NCI-H2171 treated with DMSO at 0.1 percent for 48 hours (cell line): ENCODE measurements around the gene TMPRSS11D.

Experiments used
- DNase-seq: peaks from one replicate; lab custom pipeline; 2025; lab: John Stamatoyannopoulos, UW

The TMPRSS11D gene, protein sequence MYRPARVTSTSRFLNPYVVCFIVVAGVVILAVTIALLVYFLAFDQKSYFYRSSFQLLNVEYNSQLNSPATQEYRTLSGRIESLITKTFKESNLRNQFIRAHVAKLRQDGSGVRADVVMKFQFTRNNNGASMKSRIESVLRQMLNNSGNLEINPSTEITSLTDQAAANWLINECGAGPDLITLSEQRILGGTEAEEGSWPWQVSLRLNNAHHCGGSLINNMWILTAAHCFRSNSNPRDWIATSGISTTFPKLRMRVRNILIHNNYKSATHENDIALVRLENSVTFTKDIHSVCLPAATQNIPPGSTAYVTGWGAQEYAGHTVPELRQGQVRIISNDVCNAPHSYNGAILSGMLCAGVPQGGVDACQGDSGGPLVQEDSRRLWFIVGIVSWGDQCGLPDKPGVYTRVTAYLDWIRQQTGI

DNA sequence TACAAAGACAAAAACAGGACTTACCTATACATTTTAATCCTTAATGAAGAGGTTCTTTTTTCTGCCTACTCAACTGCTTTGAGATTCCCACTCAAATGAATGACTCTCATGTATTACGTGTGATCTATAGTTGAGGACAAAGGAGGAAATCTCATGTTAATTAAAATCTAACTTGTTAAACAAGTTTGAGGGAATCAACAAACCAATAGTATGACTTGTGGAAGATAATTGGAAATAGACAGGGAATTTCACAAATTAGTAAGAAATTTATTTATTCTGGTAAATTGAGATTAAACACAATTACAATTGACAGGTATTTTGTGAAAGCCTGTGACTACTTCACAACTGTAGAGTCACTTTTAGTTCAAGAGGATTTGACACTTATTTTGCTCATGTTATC, at the start of gene TMPRSS11D:
TMPRSS11D (minus strand) TSS at position 101 of the 400 bp plus-strand sequence; CDS start at position 32, 69 bp downstream.
- DNase-seq: no peak

DNA sequence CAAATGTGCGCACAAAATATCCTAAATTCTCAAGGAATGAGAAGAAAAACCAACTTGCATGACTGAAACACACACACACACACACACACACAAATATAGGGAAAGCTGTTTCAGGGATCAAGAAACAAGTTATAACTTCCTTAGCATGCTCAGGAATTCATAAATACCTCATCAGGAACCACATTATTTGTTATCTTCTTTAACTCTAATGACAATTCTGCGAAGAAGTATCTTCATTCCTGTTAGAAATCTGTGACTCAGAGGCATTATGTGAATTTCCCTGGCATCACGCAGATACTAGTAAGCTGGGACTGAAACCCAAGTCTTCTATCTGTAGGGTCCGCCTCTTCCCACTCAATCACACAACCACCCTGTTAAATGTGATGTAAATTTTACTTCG, 49.2 kb upstream of the TMPRSS11D start:
- no peak for DNase-seq

DNA sequence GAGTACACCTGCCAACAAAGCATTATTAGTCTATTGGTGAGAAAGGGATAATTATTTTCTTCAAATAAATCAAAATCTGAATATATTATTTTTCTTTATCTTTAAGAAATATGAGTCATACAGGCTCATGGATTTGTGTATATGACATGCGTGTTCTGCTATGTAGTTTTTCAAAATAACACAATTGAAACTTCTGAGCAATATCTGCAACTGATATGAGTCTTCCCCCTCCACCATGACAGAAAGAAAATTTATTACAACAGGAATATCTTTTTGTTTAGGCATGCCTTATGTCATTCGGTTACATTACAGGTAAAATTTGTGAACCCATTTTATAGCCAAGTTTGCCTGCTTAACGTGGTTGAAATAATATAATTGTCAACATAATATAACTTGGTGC, 47.5 kb upstream of the TMPRSS11D start:
- DNase-seq: no peak

DNA sequence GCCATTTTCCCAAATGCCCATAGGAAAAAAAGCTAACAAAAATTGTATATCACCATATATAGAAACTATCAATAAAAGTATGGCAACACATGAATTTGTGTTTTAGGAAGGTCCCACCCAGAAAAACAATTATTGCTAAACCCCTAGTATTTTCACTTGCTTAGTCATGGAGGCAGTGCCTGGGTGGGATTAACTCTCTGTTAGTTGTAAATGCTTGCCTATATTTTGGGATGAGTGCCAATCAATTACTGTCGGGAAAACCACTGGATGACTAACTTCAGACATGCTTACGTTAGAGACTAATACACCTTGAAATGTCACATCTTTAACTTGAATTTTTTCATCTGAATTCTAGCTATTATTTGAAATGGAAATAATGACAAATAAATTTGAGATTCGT, 45.6 kb upstream of the TMPRSS11D start:
- DNase-seq: no peak

DNA sequence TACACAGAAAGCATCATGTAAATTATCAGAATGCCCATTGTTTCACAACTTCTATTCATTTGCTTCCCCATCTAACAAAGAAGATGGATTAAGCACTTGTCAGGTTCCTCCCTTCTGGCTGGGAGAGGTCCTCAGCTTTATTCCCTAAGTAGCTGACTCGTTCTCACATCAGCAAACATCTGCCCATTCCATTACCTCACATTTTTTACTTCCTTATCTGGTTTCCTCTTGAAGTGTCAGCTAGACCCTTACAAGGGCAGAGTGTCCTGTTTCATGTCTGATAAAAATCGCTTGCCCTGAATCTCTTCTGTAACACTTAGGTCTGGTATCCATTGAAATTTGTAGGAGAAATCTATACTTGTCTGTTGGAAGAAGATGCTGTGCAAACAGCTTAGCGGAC, 44.7 kb upstream of the TMPRSS11D start:
- DNase-seq: no peak

DNA sequence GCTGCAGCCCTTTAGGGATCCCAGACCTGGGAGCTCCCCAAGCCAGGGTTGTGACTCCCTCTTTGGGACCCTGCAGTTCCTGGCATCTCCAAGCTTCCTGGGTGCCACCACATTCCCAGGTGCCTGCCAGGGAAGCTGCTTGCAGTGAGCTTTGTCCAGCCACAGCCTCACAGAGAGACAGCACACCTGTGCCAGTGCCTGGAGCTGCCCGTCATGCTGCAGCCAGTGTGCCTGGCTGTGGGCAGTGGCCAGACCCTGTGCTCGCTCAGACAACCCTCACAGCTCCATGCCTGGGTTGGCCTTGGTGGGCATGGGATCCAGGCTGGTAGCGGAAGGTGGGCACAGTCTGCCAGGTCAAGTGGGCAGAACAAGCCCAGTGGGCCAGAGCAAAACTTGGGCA, 43.4 kb upstream of the TMPRSS11D start:
- DNase-seq: no peak

DNA sequence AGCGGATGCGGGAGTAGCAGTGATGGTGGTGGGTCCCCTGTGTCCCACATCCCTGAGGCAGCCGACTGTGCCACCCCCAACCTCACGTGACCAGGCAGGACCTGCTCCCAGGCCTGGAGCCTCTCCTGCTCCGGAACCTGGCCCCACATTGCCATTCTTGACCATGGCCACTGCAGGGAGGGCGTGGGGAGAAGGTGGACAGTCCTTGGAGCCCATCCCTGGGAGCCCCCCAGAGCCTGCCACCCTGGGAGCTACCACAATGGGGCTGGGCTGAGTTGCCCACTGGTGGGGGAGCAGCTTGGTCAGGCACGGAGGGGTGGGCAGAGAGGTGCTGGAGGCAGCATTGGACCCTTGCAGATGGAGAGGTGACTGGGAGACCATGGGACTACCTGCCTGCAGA, 42.7 kb upstream of the TMPRSS11D start:
- no peak for DNase-seq

DNA sequence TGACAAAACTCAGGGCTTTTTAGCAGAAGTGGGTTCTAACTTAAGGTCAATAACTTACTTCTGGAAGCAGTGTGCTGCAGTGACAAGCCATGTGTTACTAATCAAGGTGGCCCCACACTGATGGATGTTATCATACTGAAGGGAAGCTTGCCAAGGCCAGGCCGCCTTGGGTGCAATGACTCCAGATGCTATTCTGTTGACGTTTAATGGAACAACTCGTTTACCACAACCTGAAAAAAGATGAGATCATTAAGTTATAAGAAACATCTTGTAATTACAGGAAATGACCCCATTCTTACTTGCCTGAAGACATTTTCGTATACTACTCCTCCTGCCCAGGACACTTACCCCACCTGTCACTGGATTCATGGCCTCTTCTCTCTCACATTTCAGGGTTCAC, 38.9 kb upstream of the TMPRSS11D start:
- DNase-seq: no peak

DNA sequence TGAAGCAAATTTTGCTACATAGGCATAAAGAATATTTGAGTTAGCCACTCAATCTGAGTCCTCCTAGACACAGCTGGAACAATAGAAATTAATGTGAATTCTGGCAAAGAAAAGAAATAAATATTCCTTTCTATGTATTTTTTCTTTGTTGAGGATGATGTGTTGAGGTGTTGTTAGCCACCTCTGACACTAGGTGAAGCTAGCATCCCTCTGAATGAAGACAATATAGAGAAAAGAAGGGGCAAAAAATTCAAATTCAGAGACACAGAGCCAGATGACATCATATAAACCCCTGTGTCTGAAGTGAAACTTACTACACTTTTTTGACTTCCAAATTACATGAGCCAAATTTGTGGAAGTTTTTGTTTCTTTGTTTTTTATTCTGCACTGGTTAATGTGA, 34.6 kb upstream of the TMPRSS11D start:
- DNase-seq: no peak

DNA sequence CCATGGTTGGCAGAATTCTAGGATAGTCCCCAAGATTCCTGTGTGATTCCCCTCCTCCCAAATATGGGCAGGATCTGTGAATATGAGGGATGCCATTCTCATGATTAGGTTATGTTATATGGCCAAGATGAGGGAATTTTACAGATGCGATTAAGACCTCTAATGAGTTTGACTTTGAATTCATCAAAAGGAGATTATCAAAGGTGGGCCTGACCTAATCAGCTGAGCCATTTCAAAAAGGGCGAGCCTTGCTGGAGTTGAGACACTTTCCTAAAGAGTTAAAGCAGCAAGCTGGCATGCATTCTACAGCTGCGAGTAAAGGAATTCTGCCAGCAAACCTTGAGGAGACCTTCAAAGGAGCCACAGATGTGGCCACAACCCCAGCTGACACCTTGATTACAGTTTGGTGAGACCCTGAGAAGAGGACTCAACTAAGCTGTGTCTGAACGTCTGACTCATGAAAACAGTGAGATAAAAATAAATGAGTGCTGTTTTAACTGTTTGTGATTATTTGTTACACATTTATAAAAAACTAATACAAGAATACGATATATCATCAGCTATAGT, 31.7 kb upstream of the TMPRSS11D start:
- no peak for DNase-seq

DNA sequence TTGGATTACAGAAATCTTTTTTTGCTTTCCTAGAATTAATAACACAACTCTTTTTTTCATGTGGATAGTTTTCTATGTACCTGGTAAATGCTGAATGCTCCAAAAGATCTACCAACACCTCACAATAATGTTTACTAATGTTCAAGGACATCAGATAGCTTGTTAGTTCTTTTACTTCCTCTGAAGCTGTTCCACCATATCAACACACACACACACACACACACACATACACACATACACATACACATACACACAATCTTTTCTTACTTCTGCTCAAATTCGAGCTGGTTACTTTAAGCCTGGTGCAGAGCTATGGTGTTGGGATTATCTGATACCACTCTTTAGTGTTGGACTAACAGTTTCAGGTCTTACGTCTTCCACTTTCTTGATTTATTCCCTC, 28.3 kb upstream of the TMPRSS11D start:
- no peak for DNase-seq

DNA sequence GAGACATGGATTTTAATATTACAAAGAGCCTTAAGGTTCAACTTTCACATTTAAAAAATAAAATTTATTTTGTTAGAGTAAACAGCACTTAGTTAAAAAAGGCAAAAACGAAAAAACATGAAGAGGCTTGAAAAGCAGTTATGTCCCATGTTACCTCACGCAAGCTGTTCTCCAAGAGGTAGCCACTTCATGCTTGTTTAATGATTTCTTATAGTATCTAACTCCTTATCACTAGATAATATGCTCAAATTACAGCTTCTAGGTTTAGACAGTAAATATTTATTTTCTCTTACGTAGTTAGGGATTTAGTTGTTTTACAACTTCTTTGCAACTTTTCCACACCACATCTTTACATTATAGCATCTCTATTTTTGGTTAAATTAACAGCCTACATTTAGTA, 27.8 kb upstream of the TMPRSS11D start:
- DNase-seq: no peak

DNA sequence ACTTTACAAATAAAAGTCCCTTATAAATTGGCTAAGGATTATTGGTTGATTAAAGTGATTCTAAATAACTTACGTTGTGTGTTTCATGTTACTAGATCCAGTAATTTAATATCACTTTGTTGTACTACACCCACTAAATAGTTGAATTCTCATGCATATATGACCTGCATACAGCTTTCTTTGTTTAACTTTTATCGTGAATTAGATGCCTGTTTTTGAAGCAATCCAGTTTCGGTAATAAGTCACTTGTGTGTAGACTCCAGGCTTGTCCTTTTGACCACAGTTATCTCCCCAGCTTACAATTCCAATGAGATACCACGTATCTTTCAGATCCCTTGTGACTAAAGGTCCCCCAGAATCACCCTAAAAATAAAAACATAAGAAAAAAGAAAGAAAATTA, 27.3 kb upstream of the TMPRSS11D start:
- no peak for DNase-seq

DNA sequence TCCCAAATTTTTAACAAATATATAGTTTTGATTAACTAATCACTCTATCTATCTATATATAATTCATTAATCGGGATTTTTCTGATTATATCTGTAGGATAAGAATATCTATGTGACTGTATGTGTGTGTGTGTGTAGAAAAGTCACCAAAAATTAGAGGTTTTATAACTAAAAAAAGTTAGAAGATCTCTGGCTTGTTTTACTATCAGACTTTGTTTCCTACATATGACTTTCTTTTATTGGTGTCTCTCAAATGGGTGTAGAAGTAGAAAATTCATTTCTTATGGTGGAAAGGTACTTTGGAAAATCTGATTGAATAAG, 26.7 kb upstream of the TMPRSS11D start:
- no peak for DNase-seq

DNA sequence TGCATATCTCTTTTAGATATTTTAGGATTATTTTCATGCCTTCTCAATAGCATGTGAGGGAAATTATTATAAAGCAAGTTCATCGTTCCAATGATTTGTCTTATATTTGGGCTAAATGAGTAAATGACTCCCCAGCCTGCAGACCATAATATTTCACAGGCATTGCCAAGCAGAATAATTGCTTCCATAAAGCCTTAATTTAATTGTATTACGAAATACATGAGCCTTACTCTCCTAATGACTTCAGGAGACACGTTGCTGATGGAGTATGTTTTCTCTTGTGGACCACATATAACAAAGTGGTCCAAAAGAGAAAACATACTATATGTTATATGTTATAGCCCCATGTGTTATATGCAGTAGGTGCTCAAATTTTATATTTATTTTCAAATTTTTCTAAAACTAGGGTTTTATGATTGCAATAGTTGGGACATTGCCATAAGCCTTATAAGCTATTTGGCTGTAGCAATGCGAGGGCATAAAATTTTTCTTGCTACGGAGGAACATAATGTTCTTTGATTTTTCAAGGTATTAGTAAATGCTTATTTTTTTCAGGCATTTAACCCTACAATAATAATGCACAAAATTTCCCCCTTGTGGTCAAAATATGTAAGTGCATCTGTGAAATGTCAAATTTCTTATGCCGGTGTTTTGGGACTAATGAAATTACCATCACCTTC, 26.2 kb upstream of the TMPRSS11D start:
- DNase-seq: no peak

DNA sequence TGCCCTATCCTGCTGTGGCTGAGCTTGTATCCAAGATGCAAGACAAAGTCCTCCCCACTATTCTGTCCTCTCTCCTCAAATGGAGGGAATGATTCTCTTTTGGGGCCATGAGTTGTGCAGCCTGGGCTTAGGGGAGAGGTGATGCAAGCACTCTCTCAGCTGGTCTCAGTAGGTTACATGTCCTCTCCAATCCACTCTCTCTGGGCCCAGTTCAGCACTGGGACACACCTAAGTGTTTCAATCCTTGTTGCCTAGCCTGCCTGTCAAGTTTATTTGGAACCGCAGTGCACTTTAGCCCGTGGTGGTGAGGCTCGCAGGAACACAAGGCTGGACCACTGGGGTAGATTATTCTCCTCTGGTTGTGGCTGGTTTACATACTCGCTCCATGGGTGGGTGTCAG, 23.8 kb upstream of the TMPRSS11D start:
- no peak for DNase-seq

DNA sequence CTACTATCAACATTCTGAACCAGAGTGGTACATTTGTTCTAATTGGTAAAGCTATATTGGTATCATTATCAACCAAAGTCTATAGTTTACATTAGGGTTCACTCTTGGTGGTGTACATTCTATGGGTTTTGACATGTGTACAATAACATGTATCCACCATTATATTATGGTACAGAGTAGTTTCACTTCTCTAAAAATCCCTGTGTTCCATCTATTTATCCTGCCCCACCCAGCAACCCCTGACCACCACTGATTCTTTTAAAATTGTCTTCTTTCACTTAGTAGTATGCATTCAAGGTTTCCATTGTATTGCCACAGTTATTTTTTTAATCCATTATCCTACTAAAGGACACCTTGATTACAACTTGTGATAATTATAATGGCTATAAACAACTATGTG, 15.3 kb upstream of the TMPRSS11D start:
- no peak for DNase-seq

DNA sequence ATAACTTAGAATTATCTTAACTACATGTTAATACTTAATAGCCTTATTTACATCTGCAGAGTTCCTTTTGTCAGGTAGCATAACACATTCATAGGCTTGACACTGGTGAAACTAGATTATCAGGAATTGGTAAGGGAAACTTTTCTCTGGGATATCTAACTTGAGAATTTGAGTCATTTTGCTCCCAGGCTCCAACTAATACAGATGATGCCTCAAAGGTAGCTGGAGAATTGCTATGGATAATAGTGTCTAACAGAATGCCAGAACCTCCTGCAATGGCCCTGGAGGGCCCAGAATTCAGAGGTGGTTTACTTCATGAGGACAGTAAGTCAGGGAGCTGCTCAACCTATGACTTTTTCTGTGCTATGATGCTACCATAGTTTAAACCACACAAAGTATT, 13.9 kb upstream of the TMPRSS11D start:
- no peak for DNase-seq

DNA sequence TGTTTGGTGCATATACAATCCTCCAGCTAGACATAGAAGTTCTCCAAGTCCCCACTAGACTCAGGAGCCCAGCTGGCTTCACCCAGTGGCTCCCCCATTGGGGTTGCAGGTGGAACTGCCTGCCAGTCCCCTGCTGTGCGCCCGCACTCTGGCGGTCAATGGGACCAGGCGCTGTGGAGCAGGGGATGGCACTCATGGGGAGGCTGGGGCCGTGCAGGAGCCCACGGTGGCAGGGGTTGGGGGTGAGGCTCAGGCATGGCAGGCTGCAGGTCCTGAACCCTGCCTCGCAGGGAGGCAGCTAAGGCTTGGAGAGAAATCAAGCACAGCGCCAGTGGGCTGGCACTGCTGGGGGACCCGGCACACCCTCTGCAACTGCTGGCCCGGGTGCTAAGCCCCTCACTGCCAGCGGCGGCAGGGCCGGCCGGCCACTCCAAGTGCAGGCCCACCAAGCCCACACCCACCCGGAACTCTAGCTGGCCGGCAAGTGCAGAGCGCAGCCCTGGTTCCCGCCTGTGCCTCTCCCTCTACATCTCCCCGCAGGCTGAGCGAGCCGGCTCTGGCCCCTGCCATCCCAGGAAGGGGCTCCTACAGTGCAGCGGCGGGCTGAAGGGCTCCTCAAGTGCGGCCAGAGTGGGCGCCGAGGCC, 12.7 kb upstream of the TMPRSS11D start:
- DNase-seq: no peak

DNA sequence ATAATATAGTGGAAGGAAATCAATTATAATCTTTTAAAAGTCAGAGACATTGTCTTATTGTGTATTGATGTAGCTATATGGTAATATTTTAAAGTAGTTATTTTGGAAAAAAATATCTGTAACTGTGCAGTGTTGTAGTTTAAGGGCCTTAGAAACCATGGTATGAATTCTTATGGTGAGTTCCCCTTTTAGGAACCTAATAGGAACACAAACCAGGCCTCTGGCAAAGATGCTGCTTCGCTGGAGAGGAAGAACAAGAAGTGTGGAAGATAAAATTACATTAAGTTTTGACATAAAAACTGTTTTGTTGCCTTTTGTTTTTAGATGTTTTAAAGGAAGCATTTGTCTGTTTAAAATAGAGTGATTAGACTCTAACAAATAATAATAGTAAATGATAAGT, 10.9 kb upstream of the TMPRSS11D start:
- no peak for DNase-seq

DNA sequence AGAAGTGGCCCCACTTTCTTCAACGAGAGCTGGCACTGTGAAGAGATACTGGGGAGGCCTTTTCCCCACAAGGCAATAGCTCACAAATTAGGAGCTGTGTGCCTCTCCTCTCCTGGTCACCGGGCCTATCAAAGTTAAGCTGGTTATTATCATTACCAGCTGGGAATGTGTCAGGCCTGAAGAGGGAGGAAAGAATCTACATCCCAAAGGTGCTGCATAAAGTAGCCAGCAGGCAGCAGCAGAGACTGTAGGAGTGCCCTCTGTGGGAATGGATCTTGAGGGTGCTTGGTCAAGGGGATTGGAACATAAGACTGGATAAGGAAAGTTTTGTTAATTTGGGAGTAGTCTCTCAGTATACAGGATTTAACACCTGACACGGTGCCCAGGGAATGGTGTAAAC, 9.1 kb upstream of the TMPRSS11D start:
- no peak for DNase-seq

DNA sequence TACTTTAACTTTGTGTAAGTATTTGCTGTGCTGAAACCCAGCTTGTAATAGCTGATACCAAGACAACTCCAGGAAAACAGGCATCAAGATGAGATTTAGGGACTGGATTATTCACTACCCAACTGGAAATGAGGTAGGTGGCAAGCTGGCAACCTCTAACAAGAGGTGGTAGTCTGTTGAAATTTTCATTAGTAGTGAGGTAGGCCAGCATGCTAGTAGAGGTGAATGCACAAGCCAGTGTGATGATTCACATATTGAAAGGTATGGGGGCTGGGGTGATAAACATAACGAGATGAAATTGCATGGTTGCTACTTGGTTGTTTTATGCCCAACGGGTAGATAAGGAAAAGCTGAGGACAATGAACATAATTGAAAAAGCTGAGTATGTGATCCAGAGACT, 8.5 kb upstream of the TMPRSS11D start:
- no peak for DNase-seq

DNA sequence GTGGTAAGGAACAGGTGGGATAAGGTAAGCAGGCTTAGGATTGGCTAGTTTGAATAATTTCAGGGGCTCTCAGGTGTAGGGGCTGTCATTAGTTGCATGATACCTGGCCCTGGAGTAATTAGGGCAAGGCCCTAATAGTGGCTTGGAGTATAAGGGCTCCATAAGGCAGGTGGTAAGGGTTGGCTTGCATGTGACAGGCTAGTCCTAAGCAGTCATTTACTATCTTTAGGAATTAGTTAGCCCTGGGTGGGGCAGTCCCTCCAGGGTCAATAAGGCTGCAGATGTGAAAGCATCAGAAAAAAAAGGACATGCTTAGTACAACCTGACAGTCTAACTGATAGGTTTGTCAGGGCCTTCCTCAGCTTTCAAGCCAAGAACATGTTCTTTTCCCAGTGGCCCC, 7.8 kb upstream of the TMPRSS11D start:
- no peak for DNase-seq
